Measurements from ENCODE around the gene CEACAM6. TPM values are rescaled to one million over a fixed set of nuclear protein-coding genes. Genes with fewer than 3 reads are reported as not detected.

CEACAM6 gene
- total and polyA plus RNA-seq, 11 donors: 0.08 to 0.53 (median 0.12) TPM; not detected in 8

DNA sequence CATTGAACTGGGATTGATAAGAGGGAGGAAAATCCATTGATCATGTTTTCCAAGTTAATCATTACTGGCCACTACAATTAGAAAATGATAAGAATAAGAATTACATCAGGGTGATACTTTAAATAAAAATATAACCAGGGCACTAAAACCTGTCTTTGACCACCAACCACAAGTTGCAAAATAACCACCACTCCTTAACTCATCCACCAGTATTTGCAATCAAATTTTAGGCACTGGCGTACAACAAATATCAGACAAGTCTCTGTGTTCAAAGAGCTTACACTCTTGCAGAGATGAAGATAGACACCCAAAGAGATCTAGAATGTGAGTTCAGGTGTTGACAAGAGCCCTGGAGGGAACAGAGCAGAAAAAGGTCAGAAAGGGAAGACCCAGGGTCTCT is 41.6 kb downstream of the CEACAM6 start:
- H3K27me3 ChIP-seq: peaks cover 0 to 45% (median 9%) of the 10 kb centered on the region in 9 donors
- no peak for ATAC-seq

DNA sequence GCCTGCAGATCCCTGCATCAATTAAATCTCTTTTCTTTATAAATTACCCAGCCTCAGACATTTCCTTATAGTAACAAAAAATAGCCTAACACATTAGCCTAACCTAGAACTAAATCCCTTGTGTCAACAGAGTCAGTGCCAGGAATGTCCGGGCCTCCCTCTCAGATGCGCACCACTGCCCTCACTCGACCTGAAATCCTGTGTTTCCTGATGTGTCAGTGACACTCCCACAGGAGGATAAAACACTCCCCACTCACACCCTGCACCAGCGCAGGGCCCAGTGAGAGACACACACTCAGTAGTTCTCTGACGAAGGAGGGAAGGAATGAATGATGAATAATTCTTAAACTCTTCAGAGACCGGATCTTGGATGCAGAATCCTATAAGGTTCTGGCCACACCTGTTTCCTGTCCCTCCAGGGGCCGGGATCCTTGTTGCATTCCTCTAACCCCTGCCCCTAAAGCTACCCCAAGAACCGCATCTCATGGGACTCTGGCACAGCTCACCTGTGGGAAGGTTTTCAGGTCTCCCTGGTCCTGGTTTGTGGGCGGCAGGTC is 44.2 kb downstream of the CEACAM6 start:
- Histone ChIP-seq H3K36me3 (no peaks in the 10 kb centered on the region), H3K27ac (no peak overlapping the region), H3K9me3 (peaks cover 0 to 5% (median 0%) of the 10 kb centered on the region in 12 donors), H3K4me1 (peaks cover 0 to 57% (median 0%) of the 10 kb centered on the region in 12 donors), H3K4me3 (no peak overlapping the region), H3K27me3 (peaks cover 0 to 28% (median 2%) of the 10 kb centered on the region in 9 donors)
- intact Hi-C loops (cut with DNase I): no loop called here
- 64 to 69% (median 66%) methylated on average over 9 of the region's 9 CpGs for WGBS, 4 donors
- no peak for ATAC-seq
- TF ChIP-seq, protein P1, sequence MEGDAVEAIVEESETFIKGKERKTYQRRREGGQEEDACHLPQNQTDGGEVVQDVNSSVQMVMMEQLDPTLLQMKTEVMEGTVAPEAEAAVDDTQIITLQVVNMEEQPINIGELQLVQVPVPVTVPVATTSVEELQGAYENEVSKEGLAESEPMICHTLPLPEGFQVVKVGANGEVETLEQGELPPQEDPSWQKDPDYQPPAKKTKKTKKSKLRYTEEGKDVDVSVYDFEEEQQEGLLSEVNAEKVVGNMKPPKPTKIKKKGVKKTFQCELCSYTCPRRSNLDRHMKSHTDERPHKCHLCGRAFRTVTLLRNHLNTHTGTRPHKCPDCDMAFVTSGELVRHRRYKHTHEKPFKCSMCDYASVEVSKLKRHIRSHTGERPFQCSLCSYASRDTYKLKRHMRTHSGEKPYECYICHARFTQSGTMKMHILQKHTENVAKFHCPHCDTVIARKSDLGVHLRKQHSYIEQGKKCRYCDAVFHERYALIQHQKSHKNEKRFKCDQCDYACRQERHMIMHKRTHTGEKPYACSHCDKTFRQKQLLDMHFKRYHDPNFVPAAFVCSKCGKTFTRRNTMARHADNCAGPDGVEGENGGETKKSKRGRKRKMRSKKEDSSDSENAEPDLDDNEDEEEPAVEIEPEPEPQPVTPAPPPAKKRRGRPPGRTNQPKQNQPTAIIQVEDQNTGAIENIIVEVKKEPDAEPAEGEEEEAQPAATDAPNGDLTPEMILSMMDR (IDR thresholded peaks at IDR 0.05): no peak
- TF ChIP-seq POLR2A (IDR thresholded peaks at IDR 0.05): no peak
- DNase-seq: no peak

More for the DNA sequence above, 41.6 kb downstream of the CEACAM6 start:
- DNase-seq: no peak
- Histone ChIP-seq H3K27ac (peak overlapping the region in 1 of 12 donors; percentile 32), H3K4me3 (no peak overlapping the region), H3K4me1 (peaks cover 0 to 39% (median 0%) of the 10 kb centered on the region in 12 donors), H3K36me3 (no peaks in the 10 kb centered on the region), H3K9me3 (peaks cover 0 to 5% (median 0%) of the 10 kb centered on the region in 12 donors)
- intact Hi-C loops (cut with DNase I): no loop called here
- TF ChIP-seq, protein P1 (IDR thresholded peaks at IDR 0.05): no peak
- TF ChIP-seq POLR2A (IDR thresholded peaks at IDR 0.05): no peak
- WGBS, 4 donors: 77 to 88% (median 79%) methylated on average over 1 of the region's 1 CpG

DNA sequence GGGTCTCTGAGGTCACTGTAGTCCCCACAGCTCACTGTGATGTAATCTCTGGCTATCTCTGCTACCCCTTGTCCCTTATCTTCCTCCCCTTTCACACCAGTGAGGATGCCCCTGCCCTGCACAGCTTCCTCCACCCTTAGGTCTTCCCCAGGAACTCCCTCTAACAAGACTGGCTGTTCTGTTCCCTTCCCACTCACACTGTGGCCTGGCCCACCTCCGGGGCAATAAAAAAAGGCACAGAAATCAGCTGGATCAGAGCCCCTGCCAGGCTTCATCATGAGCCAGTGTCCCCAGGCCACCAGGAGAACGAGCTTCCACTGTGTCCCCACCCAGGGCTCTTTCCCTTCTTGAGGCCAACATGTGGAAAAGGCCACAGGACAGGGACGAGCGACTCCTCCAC is 45.7 kb downstream of the CEACAM6 start:
- H3K27me3 ChIP-seq: peaks cover 0 to 15% (median 0%) of the 10 kb centered on the region in 9 donors
- no peak for ATAC-seq
- intact Hi-C loops (cut with DNase I): no loop called here

DNA sequence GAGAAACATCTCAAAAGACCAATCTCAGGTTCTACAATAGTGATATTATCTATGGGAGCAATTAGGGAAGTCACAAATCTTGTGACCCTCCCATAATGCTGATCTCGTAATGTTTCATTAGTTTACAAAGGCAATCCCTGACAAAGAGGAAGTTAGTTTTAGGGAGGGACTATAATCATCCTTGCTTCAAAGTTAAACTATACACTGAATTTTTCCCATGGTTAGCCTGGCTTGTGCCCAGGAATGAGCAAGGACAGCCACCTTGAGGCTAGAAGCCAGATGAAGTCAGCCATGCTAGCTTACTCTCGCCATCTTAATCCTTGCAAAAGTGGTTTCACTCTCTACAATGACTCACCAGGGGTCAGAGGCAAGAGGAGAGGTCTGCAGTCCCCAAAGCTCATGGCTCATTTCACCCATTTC is 46.5 kb downstream of the CEACAM6 start:
- ATAC-seq: peak; percentile 32 to 54 (median 36)
- Histone ChIP-seq H3K9me3 (peaks cover 0 to 5% (median 0%) of the 10 kb centered on the region in 12 donors), H3K27ac (peak overlapping the region in 2 of 12 donors; percentile 22 to 79), H3K4me3 (no peak overlapping the region), H3K4me1 (peaks cover 0 to 41% (median 0%) of the 10 kb centered on the region in 12 donors), H3K27me3 (peaks cover 0 to 8% (median 0%) of the 10 kb centered on the region in 9 donors), H3K36me3 (no peaks in the 10 kb centered on the region)
- DNase-seq: no peak
- no peak for TF ChIP-seq POLR2A (IDR thresholded peaks at IDR 0.05)
- TF ChIP-seq, protein P1 (IDR thresholded peaks at IDR 0.05): no peak
- intact Hi-C loops (cut with DNase I): no loop called here
- WGBS, 4 donors: 54 to 60% (median 59%) methylated on average over 2 of the region's 2 CpGs

More for the DNA sequence above, 45.7 kb downstream of the CEACAM6 start:
- Histone ChIP-seq H3K27ac (peak overlapping the region in 1 of 12 donors; percentile 79), H3K9me3 (peaks cover 0 to 5% (median 0%) of the 10 kb centered on the region in 12 donors), H3K4me3 (no peak overlapping the region), H3K36me3 (no peaks in the 10 kb centered on the region), H3K4me1 (peaks cover 0 to 49% (median 0%) of the 10 kb centered on the region in 12 donors)
- TF ChIP-seq POLR2A (IDR thresholded peaks at IDR 0.05): no peak
- TF ChIP-seq, protein P1 (IDR thresholded peaks at IDR 0.05): no peak
- WGBS, 4 donors: 63 to 67% (median 65%) methylated on average over 4 of the region's 4 CpGs
- DNase-seq: no peak

Measured in heart left ventricle (tissue), 16 donors.